Measurements from ENCODE around the gene RFNG.

Gene RFNG

GRCh38 chr17:82089723-82090548 lies 38.3 kb upstream of the RFNG start:
- no peak for DNase-seq

GRCh38 chr17:82088838-82089722 lies 37.5 kb upstream of the RFNG start:
- no peak for DNase-seq

GRCh38 chr17:82087961-82088837 lies 36.6 kb upstream of the RFNG start:
- no peak for DNase-seq

- no peak for DNase-seq
These were observed 35.6 kb upstream of the RFNG start for GRCh38 chr17:82086941-82087906.

- no peak for DNase-seq
These were observed 34.5 kb upstream of the RFNG start for GRCh38 chr17:82085931-82086764.

GRCh38 chr17:82085031-82085861 lies 33.6 kb upstream of the RFNG start:
- DNase-seq, result no peak

GRCh38 chr17:82084373-82085030 lies 32.9 kb upstream of the RFNG start:
- DNase-seq, result no peak

GRCh38 chr17:82083533-82084359 lies 32.1 kb upstream of the RFNG start:
- no peak for DNase-seq

DNA sequence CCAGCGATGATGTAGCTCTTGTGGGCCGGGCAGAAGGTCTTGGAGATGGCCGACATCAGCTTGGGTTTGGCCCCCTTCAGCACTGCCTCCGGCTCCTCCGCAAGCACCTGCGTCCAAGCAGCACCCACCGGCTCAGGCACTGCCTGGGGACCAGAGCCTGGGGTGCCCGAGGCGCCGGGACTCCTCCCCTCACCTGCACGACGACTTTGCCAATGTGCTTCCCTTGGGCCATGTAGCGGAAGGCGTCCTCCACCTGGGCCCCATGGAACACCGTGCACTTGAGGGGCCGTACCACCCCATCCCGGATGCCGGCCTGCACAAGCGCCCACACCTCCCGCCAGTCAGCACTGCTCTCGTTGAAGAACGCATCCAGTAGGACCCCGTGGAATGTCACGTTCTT lies 31.4 kb upstream of the RFNG start:
- no peak for DNase-seq

DNA sequence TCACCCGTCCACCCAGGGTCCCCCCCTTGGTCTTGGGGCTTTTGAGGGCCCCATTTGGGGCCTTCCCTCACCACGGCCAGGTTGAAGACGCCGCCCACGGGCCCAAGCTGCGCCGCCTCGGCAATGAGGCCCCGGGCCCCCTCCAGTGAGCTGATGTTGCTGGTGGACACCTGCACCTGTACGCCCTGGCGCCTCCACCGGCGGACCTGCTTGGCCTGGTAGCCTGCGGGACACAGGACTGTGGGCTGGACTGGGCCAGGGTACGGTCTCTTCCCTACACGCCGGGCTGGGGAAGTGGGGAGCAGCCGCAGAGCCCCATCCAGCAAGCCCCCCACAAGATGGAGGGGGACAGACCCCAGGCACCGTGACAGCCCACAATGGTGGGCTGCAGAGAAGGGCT lies 30.8 kb upstream of the RFNG start:
- no peak for DNase-seq

GRCh38 chr17:82081966-82082365 lies 30.4 kb upstream of the RFNG start:
- no peak for DNase-seq

DNA sequence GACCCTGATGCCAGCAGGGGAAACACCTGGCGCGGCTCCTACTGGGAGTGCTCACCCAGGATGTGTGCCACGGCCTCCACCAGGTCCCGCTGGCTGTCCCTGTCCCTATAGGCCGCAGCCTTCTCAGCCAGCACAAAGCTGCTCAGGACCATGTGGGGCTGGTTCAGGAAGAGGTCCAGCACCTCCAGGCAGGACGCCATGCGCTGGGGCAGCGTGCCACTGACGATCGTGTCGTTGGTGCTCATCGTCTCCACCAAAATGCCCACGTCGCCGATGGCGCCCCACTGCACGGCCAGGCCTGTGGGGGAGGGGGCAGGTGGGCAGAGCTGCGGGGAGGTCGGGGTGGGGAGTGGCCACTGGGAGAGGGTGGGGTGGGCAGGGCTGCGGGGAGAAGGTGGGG lies 29.9 kb upstream of the RFNG start:
- no peak for DNase-seq

- no peak for DNase-seq
These were observed 29.3 kb upstream of the RFNG start for GRCh38 chr17:82080789-82081464.

GRCh38 chr17:82080048-82080788 lies 28.6 kb upstream of the RFNG start:
- DNase-seq, result no peak

- no peak for DNase-seq
These were observed 27.5 kb upstream of the RFNG start for GRCh38 chr17:82079001-82079677.

DNA sequence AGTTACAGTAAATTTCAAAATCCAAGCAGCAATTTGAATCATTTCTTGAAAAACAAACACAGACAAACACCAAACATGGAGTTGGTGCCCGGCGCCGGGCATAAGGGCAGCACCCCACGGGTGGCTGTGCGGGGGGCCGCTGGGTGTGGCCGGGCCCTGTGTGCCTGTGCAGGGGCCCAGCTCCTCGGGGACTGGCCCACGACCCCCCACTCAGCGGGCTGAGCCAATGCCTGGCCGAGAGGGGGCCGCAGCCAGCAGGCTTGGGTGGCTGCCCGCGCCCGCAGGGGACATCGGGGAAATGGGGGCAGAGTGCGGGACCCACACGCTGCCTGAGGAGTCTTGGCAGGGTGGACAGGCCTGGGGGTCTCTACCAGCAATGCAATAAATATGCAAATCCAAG lies 26.8 kb upstream of the RFNG start:
- no peak for DNase-seq

All from NCI-H1092 (cell line).